SK-N-MC (cell line): ENCODE results near the gene MLYCD.

ENCODE experiments used
- EZH2 ChIP-seq: fragments of 200-600 bp; sonication (generic); IDR thresholded peaks from one replicate; pipeline ENCODE4 v1.6.1; 2017; ENCODE audit warnings: antibody characterized with exemption
- POLR2AphosphoS5 ChIP-seq: IDR thresholded peaks from 2 replicates; pipeline ENCODE4 v1.6.1; 2012; ENCODE audit warnings: mild to moderate bottlenecking, low read depth, low read length, borderline replicate concordance

GRCh38 chr16:83890359-83890758 lies 8.6 kb upstream of the MLYCD start:
- no peak for TF ChIP-seq EZH2
- TF ChIP-seq POLR2AphosphoS5, result no peak
